GM19240 (cell line): ENCODE results near the gene FRMD3.

Source experiments
- DNase-seq: peaks from one replicate; pipeline ENCODE4 v3.0.0; 2011; ENCODE audit warnings: low spot score; ENCODE audit not compliant: insufficient read length

Gene FRMD3

DNA sequence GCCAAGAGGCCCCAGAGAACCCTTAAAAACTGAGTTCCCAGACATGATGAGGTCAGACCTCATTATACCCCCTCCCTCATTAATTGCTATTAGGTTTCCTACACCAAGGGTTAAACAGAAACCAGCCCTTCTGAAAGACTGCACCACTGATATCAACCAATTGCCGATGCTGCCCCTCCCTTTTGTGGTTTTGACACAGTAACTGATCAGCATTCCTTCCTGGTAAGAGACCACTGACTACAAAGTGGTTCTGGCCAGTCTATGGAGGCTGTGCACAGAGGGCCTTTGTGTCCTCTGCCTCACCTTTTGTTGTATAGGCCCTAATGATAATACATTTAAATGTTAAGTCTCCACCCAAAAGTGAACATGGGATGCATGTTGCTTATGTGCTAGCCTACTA, 201.5 kb downstream of the FRMD3 start:
- DNase-seq: no peak

DNA sequence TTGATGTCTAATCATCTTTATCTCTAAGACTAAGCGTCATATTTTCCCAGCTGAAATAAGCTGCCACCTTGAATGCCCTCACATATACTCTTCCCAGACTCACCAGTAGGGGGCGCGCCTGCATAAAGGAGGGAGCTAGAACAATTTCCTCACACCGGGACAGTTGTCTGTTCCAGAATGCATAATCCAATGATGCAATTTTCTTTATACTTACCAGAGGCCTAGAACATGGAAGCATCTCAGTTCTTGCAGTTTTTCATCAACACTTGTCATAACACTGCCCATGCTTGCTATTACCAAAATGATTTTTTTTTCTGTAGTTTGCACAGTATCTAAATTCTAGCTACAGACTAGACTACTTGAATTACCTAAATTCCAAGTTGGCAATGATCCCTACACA, 203.9 kb downstream of the FRMD3 start:
- DNase-seq: peak; percentile 18

DNA sequence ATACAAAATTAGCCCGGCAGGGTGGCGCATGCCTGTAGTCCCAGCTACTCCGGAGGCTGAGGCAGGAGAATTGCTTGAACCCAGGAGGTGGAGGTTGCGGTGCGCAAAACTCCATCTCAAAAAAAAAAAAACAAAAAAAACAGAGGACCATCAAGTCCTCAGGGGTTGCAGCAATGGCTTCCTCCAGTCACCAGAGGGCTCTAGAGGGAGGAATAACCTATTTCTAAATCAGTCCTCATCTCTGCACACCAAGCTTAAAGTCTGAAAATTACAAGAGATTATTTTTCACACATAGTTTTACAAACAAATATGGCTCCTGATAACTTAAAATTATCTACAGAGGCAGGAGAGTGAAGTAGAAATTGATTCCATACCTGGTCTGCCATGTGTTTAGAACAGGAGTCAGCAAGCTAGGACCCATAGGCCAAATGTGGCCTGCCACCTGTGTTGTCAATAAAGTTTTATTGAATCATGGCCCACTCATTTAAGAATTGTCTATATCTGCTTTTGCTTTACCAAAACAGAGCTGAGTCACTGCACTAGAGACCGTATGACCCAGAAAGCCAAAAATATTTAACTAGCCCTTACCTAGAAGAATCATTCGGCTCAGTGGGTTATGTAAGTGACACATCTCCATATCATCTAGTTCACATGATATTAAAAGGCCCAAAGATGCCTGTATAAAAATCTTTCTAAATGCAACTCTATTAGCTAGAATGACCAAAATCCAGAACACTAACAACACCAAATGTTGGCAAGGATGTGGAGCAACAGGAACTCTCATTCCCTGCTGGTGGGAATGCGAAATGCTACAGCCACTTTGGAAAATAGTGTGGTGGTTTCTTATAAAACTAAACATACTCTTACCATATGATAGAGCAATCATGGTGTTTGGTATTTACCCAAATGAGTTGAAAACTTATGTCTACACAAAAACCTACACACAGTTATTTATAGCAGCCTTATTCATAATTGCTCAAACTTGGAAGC, 207.7 kb downstream of the FRMD3 start:
- DNase-seq: no peak

DNA sequence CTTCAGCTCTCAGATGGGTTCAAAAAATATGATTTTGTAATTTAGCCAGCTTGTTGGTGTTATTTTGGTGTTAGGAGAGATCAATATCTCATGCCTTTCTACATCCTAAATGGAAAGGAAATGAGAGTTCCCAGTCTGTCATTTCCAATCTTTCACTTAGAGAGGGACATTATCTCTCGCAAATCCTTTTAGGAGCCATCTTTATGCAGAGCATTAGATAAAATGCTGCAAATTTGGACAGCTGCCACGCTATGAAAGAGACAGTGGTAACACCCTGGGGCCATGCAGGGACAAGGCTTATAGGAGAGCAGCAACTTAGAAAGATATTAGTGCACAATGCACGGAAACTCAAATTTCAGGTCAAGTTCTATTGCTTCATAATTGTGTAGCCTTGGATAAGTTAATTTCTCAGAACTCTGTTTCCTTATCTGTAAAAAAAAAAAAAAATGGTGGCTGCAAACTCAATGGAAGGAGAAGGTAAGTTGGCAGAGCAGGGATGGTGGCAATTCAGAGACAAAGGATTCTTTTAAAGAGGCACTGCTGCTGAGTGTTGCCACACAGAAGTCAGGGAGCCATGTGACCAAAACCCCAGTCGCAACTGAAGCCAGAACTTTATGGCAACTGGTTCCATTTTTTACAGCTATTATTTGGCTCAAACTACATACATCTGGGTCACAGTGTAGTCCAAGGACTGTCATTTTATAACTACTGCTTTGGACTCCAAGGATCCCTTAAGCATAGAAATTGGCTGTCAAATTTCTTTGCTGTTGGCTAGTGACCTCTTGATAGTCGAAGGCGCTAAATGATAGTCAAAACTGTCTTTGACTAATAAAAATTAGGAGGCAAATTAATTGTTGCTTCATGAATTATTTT, 210.2 kb downstream of the FRMD3 start:
- DNase-seq: no peak

DNA sequence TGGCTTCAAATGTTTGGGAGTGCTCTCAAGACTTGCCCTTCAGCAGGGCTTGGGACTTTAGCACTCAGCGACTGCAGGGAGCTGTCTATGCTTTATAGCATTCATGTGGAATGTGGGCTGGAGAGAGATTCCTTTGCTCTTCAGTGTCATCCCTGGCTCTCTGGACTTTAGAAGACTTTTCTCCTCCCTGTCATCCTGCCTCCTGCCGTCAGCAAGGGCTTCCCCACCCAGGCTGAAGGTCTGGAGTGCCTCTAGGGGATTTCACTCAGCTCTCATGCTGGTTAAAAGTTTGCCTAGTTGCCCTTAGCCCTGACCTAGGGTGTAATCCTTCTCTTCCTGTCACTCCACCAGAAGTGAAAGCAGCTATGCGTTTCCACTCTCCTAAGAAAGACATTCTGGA, 210.9 kb downstream of the FRMD3 start:
- DNase-seq: no peak

DNA sequence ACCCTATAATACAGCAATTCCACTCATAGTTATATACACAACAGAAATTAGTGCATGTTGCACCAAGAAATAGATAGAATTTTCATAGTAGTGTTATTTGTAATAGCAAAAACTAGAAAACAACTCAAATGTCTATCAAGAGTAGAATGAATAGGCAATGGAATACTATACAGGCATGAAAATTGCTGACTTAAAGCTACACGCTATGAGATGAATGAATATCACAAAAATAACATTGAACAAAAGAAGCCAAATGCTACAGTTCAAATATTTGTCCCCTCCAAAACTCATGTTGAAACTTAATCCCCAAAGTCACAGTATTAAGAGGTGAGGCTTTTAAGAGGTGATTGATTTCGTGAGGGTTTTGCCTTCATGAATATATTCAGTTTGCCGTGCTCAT, 215.1 kb downstream of the FRMD3 start:
- DNase-seq: no peak

DNA sequence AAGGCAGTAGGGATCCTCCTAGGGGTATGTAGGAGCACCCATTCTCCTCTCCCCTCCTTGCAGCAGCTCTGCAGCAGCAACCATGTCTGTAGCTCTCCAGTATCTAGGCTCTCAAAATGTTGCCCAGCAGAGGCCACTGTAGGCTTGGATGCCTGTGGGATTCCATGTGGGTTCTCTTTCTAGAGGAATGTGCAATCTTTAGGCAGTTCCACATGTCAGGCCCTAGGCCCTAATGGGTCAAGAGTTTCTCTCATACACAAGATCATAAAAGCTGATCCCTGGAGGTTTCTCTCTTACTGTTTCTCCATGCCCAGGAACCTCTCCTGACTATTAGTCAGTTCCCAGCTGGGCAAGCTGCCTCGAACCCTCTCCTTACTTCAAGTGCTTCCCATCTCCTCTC, 215.8 kb downstream of the FRMD3 start:
- DNase-seq: no peak

DNA sequence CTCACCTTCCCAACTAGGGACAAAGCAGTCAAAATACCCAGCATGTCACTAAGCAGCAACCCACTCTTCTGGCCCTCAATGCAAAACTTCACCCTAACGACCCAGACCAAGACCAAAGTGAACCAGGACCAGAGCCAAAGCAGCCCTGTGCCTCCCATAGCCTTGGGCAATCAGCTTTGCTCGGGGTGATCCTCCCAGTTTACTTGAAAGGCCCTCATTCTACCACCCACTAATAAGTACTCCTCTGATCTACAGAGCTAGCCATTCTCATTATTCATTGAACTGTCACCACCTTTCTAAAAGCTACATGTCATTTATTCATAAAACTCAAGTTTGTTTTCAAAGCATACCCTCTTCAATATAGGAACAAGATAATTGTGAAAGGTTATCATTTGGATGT, 221.0 kb downstream of the FRMD3 start:
- DNase-seq: no peak

DNA sequence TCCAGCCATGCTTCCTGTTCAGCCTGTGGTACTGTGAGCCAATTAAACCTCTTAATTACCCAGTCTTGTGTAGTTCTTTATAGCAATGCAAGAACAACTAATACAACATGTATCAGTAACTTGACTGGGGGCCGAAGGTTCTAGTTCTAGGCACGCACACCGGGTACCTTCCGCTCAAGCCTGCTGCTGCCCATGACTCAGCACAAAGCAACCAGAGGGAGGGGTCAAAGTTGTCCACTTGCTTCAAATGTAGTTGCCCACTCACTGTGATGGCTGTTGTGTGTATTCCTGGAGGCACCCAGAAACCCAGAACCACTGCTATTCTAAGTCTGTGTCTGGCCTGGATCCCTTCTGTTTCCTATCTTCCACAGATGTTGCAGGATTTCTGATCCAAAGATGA, 222.6 kb downstream of the FRMD3 start:
- DNase-seq: no peak

DNA sequence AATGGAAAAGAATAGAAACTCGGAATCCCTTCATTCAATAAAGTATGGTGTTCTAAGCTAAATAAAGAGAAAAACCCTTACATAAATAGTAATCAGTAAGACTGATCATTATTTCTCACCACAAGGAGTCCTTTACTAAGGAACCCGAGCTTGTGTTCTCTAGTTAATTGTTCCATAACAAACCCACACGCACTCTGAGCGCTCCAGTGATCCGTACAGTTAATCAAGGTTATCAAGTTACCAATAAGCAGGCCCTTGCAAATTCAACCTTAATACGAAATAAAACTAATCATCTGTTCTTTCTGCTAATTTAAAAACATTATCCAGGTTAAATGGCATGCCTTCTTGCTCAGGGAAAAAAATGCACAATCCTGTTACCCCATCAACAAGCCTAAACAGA, 224.4 kb downstream of the FRMD3 start:
- no peak for DNase-seq

DNA sequence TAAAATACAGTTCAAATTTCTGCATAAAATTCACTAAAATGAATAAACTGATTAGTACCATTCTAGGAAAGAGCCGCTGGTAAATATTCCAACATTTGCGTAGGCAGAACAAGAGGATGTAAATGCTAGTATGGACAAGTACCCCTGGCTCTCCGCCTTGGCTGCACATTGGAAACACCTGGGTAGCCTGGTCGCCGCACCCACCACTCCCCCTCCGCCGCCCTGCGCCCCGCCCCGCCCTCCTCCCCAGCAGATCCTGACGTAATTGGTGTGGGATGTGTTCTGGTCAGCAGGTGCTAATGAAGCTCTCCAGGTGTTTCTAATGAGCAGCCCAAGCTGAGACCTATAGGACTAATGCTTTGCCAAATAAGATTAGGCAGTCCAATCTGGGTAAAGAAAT, 225.7 kb downstream of the FRMD3 start:
- DNase-seq: no peak

DNA sequence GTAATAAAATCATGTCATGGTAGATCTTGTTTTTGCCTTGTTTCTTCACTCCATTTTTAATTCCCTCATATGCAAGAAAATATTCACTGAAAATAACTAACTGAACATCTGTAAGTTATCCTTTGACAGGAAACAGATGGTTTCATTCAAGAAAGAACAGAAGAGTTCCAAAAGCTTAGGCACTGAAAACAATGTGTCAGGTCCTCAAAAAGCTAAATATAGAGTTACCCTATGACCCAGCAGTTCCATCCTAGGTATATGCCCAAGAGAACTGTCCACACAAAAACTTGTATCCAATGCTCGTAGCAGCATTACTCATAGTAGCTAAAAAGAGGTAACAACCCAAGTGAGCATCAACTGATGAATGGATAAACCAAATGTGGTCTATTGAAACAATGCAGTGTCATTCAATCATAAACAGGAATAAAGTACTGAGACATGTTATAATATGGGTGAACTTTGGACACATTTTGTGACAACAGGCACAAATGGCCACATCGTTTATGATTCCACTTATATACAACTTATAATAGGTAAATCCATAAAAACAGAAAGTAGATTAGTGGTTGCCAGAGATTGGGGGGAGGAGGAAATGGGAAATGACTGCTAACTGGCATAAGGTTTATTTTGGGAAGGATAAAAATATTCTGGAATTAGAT, 231.0 kb downstream of the FRMD3 start:
- DNase-seq: no peak

DNA sequence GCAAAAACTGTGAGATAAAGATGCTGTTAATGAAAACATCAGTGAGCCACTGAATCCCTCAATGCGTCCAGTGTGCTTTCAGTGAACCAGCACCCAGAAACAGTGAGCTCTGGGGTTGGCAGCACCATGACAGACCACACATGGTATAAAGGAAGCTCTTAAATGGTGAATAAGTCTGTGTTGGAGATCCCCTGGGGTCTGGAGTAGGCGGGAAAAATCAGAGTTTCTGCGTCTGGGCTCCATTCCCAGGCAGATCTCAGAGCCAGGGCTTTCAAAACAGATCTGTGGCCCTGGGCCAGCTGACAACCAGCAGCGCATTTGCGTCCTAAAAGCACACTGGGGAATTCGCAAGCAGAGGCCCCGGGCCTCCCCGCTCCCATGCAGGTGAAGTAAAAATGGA, 233.5 kb downstream of the FRMD3 start:
- no peak for DNase-seq

DNA sequence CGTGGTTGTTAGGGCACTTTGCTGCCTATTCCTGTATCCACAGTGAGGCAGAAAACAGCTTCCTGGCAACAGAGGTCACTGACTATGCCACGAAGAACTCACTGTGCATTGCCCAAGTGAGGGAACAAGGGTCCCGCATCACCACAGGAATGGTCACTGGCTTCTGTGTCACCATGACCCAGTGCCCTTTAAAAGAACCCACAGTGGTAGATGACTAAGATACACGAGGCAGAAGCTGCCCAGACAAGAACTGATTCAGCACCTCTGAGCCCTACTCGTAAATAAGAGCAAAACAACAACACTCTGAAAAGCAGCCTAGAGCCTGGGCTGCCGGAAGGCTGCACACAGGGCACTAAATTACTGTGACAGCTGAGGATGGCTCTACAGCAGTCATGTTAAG, 238.6 kb downstream of the FRMD3 start:
- DNase-seq: no peak

DNA sequence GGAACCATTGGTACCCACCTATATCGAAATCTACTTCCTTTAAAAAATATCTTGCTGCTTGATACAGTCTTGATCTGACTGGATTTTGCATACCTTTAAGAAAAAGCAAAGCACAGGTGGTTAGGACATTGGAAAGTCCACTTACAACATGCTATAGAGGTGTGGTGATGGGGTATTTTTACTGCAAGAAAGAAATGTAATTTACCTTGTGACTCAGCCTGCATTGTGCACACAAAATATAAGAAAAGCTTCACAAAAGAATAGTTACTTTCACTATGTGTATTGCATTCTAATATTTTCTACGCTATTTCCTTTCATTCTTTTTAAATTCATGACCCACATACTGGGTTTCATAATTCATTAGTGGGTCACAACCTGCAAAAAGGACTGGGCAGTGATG, 239.1 kb downstream of the FRMD3 start:
- no peak for DNase-seq

DNA sequence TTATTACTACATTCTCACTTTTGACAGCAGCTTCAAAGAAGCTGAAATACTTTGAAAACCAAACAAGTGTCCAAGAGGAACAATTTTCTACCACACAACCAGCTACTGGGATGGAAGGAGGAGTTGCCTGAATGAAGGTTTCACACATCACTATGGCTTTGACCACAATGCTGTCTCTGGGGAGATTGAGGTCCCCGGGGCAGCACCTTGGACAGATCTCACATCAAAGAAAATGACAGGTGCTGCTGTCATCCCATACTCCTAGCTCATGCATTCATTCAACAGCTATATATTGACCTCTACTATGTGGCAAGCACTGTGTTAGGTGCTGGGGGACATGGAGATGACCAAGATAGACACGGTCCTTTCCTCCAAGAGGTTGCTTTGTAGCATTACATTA, 242.1 kb downstream of the FRMD3 start:
- DNase-seq: no peak

DNA sequence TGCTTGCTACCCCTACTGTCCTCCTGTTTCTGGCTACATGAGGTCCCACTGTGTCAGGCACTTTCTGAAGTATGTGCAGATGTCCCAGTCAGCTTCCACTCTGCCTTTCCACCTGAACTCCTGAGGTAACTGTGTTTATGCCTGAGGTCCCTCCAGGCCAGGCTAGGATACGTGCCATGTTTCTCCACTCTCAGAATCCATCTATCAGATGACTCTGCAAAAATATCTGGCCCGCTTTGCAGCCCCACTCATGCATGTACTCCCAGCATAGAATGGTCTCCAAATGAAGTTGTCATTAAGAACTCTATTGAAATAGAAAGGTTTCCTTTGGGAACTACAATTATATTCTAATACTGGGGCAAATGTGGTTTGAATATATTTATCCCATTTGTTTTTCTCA, 243.4 kb downstream of the FRMD3 start:
- DNase-seq: no peak

DNA sequence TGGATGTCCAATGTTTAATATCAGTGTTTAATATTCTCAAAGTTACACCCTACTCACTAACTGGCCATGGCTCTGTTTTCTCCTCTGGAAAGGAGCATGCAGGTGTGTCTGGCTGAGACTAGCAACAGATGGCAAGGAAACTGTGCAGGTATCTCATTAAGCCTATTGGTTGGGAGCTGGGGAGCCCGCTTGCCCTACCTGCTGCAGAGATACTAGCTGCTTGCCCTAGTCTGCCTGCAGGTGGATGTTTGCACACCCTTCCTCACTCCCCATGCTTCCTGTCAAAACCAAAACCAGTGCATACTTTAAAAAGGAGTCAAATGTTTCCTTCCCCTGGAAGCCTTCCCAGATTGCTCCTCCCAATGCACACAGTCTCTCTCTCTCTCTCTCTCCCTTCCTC, 247.0 kb downstream of the FRMD3 start:
- DNase-seq: no peak

DNA sequence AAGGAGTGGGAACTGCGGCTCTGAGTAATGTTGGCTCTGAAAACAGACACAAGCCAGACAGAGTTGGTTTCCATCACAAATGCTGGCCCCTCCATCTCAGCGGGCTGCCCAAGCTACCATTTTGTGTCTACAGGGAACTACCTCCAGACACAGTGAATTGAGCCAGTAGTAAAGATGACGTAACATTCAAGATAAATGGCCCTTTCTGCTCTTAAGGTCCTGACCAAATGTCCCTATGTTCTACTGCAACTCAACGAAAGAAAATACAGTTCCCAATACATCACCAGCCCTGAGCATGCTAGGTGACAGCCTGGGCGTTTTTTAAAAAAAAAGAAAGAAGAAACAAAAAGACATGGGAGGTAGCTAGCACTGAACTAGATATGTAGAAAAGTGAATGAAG, 247.5 kb downstream of the FRMD3 start:
- no peak for DNase-seq

DNA sequence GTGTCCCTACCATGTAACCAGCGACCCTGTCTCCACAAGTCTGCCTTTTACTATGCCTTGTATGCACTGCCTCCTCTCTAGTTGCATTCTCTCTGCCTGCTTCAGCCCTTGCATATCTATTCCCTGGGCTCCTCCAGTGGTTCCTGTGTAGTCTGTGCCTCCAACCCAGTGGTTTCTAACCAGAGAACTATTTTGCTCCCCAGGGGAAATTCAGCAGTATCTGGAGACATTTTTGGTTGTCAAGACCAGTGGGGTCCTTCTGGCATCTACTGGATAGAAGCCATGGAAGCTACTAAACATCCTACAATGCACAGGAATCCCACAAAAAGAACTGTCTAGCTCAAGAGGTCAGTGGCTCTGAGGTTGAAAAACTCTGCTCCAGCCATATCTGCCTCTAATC, 251.2 kb downstream of the FRMD3 start:
- DNase-seq: no peak

DNA sequence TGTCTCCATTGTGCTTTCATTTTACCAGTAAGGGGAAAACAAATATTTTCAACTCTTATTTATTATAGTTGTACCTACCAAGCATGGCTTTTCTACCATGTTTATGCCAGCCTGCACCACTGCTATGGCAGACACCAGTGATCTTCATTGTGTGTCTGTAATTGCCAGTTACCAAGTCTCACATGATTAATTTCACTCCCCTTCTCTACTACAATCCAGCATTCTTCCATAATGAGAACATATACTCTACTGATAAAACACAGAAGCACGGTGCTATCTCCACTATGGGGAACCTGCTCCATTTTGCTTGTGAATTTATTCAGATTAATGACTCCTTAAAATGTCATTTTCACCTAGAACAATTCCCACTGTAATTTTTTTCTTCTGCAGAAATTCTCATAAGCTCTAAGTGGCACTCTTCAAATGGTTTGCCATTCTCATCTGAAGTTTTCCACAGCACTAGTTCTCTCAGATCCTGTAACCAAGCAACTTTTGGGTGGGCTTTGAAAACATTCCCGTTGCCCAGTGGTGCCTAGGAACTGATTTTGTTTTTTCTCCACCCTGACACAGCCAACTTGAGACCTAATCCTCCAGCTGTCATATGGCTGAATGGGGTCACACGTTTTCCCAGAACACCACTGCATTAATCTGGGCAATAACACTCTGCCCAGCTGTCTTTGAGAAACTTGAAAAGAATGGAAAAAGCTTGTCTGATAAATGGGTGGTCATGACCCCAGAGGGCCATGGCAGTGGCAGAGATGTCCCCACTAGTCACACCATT, 252.6 kb downstream of the FRMD3 start:
- no peak for DNase-seq
